K562 (cell line): ENCODE data around the gene SHOC1. TPM values are rescaled to one million over a fixed set of nuclear protein-coding genes. Genes with fewer than 3 reads are reported as not detected.

ENCODE experiments used
- ATAC-seq: fragments of 200-7000 bp; cut with Tn5 transposase; 3 replicates; pipeline ENCODE4 v1.9.1; 2020; ENCODE audit warnings: moderate library complexity
- BruUV-seq: library from RNA; stranded (reverse); fragments of 400-500 nt; replicated peaks from 2 replicates; lab custom pipeline; 2021; lab: Mats Ljungman, UMichigan
- CTCF ChIA-PET: fragments of 300-600 bp; formaldehyde crosslinking; extraction: SDS; loops from one replicate; lab custom pipeline; 2021; ENCODE audit warnings: low intra/inter-chr PET ratio; lab: Yijun Ruan, JAX
- POLR2A ChIA-PET: fragments of 300-600, 350-650 bp; sonication (Branson Sonifier 250); formaldehyde crosslinking; extraction: SDS; loops from one replicate; lab custom pipeline; 2021; ENCODE audit warnings: antibody characterized with exemption, inconsistent platforms; lab: Yijun Ruan, JAX
- DNase-seq, 4 experiments: peaks; one replicate each; pipeline versions ENCODE4 v3.0.0 to v3.0.0-alpha.2; 2011 to 2018; ENCODE audit warnings: low spot score in 3 of 4, mixed read lengths in 3 of 4; ENCODE audit errors: extremely low read depth in 1 of 4
- FAIRE-seq: peaks from 2 replicates; lab custom pipeline; 2011; peaks lifted over from hg19 to GRCh38; lab: Jason Lieb, UNC
- H2AFZ ChIP-seq: 2 replicates; pipeline ENCODE4 v1.6.0; 2011; ENCODE audit warnings: low read depth, low read length, control low read depth, inconsistent platforms
- H3K27ac ChIP-seq: fragments of 200-600 bp; 3 replicates; pipeline ENCODE4 v1.8.0; 2011; ENCODE audit warnings: low read depth, mild to moderate bottlenecking, control low read depth, inconsistent platforms, low read length, moderate library complexity, mixed read lengths; ENCODE audit errors: extremely low read depth
- H3K27me3 ChIP-seq, 2 experiments: fragments of 300-600 bp in 1 of 2; 2 replicates in 1 of 2; 3 replicates in 1 of 2; pipeline versions ENCODE4 v1.6.0 to v1.8.0; 2011; ENCODE audit warnings: inconsistent platforms in 2 of 2, low read length in 2 of 2, mild to moderate bottlenecking in 1 of 2, mixed read lengths in 1 of 2, moderate library complexity in 1 of 2; ENCODE audit not compliant: control insufficient read depth in 2 of 2, insufficient read depth in 2 of 2
- H3K36me3 ChIP-seq: fragments of 300-600 bp; 3 replicates; pipeline ENCODE4 v1.8.0; 2011; ENCODE audit warnings: mild to moderate bottlenecking, low read length, inconsistent platforms; ENCODE audit not compliant: control insufficient read depth, insufficient read depth
- H3K4me1 ChIP-seq, 2 experiments: fragments of 200-600 bp in 1 of 2; replicated peaks in 1 of 2; 2 replicates in 1 of 2; 3 replicates in 1 of 2; pipeline versions ENCODE4 v1.5.1 to v1.8.0; 2011; ENCODE audit warnings: inconsistent platforms in 2 of 2, low read length in 2 of 2, mild to moderate bottlenecking in 1 of 2, mixed read lengths in 1 of 2, moderate library complexity in 1 of 2; ENCODE audit not compliant: control insufficient read depth in 2 of 2, insufficient read depth in 2 of 2
- H3K4me2 ChIP-seq: 2 replicates; pipeline ENCODE4 v1.6.1; 2011; ENCODE audit warnings: low read length, control low read depth, inconsistent platforms, mixed read lengths; ENCODE audit not compliant: insufficient read depth
- H3K4me3 ChIP-seq: fragments of 200-600 bp; sonication (generic), shearing (Covaris generic); 2 replicates; pipeline ENCODE4 v1.5.1; 2016; ENCODE audit warnings: control low read depth, inconsistent platforms
- H3K79me2 ChIP-seq: fragments of 200-600 bp; 3 replicates; pipeline ENCODE4 v1.8.0; 2011; ENCODE audit warnings: low read length, inconsistent platforms; ENCODE audit not compliant: control insufficient read depth, insufficient read depth
- H3K9ac ChIP-seq, 2 experiments: 2 replicates each; pipeline versions ENCODE4 v1.6.0 to v1.6.1; 2011; ENCODE audit warnings: low read depth in 2 of 2, low read length in 2 of 2, control low read depth in 1 of 2, inconsistent platforms in 1 of 2, mild to moderate bottlenecking in 1 of 2, mixed read lengths in 1 of 2; ENCODE audit not compliant: insufficient read depth in 1 of 2
- H3K9me1 ChIP-seq: one replicate; pipeline ENCODE4 v1.6.0; 2011; ENCODE audit warnings: inconsistent platforms, mild to moderate bottlenecking, low read length, moderate library complexity; ENCODE audit not compliant: control insufficient read depth, insufficient read depth
- H3K9me3 ChIP-seq: replicated peaks from 2 replicates; pipeline ENCODE4 v1.5.1; 2011; ENCODE audit warnings: low read depth, low read length, inconsistent platforms; ENCODE audit not compliant: control insufficient read depth, insufficient read depth
- H4K20me1 ChIP-seq: replicated peaks from 2 replicates; pipeline ENCODE4 v1.6.1; 2011; ENCODE audit warnings: low read length, inconsistent platforms, mixed read lengths; ENCODE audit not compliant: control insufficient read depth, insufficient read depth
- FOS ChIP-seq: IDR thresholded peaks from 3 replicates; pipeline ENCODE4 v1.6.1; 2011; ENCODE audit not compliant: insufficient read length; ENCODE audit errors: extremely low read depth
- GATA2 ChIP-seq: sonication (generic); formaldehyde crosslinking; IDR thresholded peaks from 2 replicates; pipeline ENCODE4 v1.4.0; 2020; ENCODE audit warnings: mild to moderate bottlenecking, missing genetic modification reagents
- HBP1 ChIP-seq: fragments of 450-650 bp; formaldehyde crosslinking; IDR thresholded peaks from 2 replicates; pipeline ENCODE4 v1.4.0; 2022; ENCODE audit warnings: missing genetic modification characterization
- TAL1 ChIP-seq: fragments of 450-650 bp; IDR thresholded peaks from 2 replicates; pipeline ENCODE4 v1.6.1; 2016; ENCODE audit warnings: mild to moderate bottlenecking
- ZNF3 ChIP-seq: fragments of 250-450 bp; sonication (Bioruptor Pico); IDR thresholded peaks from 2 replicates; pipeline ENCODE4 v1.5.0; 2021; ENCODE audit warnings: mild to moderate bottlenecking, moderate library complexity
- WGBS: fragments of 100-300 bp; shearing (Covaris generic); methylation state at CpG from one replicate; pipeline ENCODE4 v1.1.6; 2016; ENCODE audit warnings: low coverage, mixed read lengths; ENCODE audit not compliant: insufficient coverage; ENCODE audit errors: missing lambda C conversion rate; 5-methylcytosine and 5-hydroxymethylcytosine counted together
- in situ Hi-C: fragments of 300-500 bp; cut with MboI; formaldehyde crosslinking; loops from 4 replicates; pipeline ENCODE4 v1.15.0; 2018; ENCODE audit warnings: inconsistent platforms, mixed read lengths
- intact Hi-C: fragments of 100-400 bp; cut with micrococcal nuclease; formaldehyde crosslinking; loops from 2 replicates; pipeline ENCODE4 v1.14.2; 2022
- polyA plus RNA-seq, 8 experiments: library from polyadenylated mRNA; depleted of rRNA in 4 of 8; stranded (reverse) in 5 of 8; unstranded in 3 of 8; fragments of >200 nt; fragmentation: Nextera tagmentation in 2 of 8; fragmentation: Illumina TruSeq in 1 of 8; extraction: Ambion mirVana in 2 of 8; extraction: Trizol in 1 of 8; gene quantifications; 2 replicates each; pipeline versions ENCODE4 v1.2.1 to v1.2.3, GENCODE V29; 2011 to 2014; ENCODE audit warnings: inconsistent platforms in 1 of 8, missing spikeins in 1 of 8
- total RNA-seq, 7 experiments: library from RNA; depleted of rRNA in 6 of 7; stranded (reverse); fragments of >200 nt in 6 of 7; fragmentation: Illumina TruSeq in 2 of 7; extraction: Trizol in 2 of 7; gene quantifications; 2 replicates each; pipeline versions ENCODE4 v1.2.1 to v1.2.3, GENCODE V29; 2011 to 2021; ENCODE audit warnings: low replicate concordance in 1 of 7

SHOC1 gene
- total and polyA plus RNA-seq, 9 of the 15 experiments (the other 6 are each of a cell fraction or from before 2014, with no cell fraction given): 0.03 to 0.09 (median 0.04) TPM; not detected in 6

- FAIRE-seq (no peak), DNase-seq (no peak), ATAC-seq (no peak)
- Histone ChIP-seq H3K9me1 (no peaks in the 10 kb centered on the region), H3K4me3 (no peak overlapping the region), H3K27me3 (no peaks in the 10 kb centered on the region), H3K36me3 (no peaks in the 10 kb centered on the region), H3K4me1 (peaks cover 0 to 1% of the 10 kb centered on the region in 2 experiments; a peak in 1 of 5 replicates), H4K20me1 (no peaks in the 10 kb centered on the region), H3K27ac (no peak overlapping the region), H3K9me3 (no peaks in the 10 kb centered on the region), H3K79me2 (no peaks in the 10 kb centered on the region), H2AFZ (no peak overlapping the region), H3K9ac (no peak overlapping the region), H3K4me2 (no peak overlapping the region)
- intact Hi-C loops (no loop called here), in situ Hi-C loops (no loop called here)
- WGBS: 0% methylated on average over 1 of the region's 1 CpG
- ChIA-PET CTCF (no interaction called here), POLR2A (interaction anchor here (0.5 kb wide), 1 partner anchor 1324 kb away, joined by 3 read pairs; no protein-coding TSS in a partner anchor)
- no TSS peak for BruUV-seq
- TF ChIP-seq ZNF3 (CRISPR knock-in tag) (no peak), GATA2 (CRISPR knock-in tag) (no peak), FOS (no peak), HBP1 (CRISPR knock-in tag) (no peak), TAL1 (no peak)
These were observed 5.3 kb upstream of the SHOC1 start for GRCh38 chr9:111799915-111800526.
